ENCODE measurements around the gene TMCO6.

GRCh38 chr5:140673187-140673976 lies 34.1 kb downstream of the TMCO6 start, which contains the start of gene DND1:
- TF ChIP-seq CTCF (IDR thresholded peaks at IDR 0.05) (no peak), POLR2A (IDR thresholded peaks at IDR 0.05) (no peak)

All from Peyer's patch (tissue), 4 donors.